ENCODE data around the gene NGB.

Gene NGB

DNA sequence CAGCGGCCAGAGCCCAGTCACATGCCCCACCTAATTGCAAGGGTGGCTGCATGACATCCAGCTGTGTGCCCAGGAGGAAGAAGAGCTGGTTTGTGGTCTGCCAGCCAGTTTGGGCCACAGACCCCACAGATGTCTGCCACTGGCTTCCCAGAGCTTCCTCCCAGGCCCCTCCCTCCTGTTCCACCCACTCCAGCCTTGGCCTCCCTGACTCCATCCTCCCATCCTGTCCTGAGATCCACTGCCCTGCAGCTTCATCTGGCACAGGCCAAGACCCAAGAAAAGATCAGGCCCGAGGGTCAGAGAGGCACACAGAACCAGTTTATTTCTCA, 5.9 kb downstream of the NGB start:
- DNase-seq (ENCODE audit: low read depth, low spot score), result no peak

DNA sequence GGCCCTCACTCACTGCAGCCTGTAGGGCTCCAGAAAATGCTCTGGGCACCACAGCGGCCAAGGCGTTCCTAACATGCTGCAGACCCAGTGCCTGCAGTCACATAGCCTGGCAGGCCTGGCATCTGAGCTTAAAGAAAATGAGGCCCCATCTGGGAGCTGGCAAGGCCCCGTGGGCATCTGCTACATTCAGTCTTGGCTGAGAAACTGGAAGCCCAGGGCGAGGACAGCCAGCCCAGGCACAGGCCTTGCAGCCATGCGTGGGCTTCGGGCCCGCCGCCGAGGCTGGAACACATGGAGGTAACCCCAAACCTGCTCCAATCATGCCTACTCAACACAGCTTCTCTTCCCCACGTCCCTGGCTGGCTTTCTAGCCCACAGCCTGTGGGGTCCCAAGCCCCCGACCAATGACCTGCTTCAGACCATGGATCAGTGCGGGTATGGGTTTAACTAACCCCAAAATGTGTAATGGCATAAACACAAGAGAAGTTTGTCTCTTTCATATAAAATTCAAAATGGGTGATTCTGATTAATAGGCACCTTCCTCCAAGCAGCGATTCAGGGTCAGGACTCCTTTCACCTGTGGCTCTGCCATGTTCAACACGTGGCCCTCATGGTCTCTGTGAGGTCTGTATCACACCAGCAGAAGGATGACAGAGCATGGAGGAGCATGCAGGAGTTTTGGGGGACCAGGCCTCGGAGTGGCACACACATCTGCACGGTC, 6.4 kb downstream of the NGB start:
- no peak for DNase-seq (ENCODE audit: low read depth, low spot score)

DNA sequence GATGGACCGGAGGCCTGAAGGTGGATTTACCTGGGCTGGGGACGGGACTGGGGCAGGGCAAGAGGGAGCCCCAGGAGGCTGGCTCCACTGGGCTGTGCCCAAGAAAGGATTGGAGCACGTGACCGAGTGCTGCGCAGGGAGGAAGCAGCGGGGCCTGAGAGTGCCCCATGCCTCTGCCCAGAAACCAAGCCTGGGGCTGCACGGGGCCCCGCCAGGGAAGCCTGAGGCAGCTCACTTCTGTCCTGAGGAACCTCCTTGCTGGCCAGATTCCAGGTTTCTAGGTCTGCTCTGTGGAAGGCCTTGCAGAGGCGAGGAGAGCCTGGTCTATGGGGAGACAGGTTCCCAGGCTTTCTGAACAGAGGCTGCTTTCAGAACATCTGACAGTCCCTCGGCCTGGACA, 10.4 kb downstream of the NGB start:
- DNase-seq (ENCODE audit: low read depth, low spot score), result no peak

DNA sequence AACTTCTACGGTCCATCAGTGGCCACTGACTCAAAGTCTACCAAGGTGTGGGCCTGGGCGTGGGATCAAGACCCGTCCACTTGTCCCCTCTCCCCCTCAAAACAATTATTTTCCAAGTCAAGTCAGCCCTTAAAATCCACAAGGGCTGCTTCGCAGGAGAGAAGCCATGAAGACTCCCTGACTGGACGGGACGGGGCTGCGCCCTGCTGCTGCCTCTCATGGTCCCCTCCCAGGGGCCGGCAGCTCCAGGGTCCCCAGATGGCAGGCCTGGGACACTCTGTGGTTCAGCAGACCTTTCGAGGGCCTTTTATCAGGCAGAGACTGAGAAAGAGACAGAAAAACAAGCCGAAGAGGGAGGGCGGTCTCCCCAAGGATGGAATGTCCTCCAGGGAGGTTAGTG, 10.8 kb downstream of the NGB start:
- DNase-seq (ENCODE audit: low read depth, low spot score), result no peak

DNA sequence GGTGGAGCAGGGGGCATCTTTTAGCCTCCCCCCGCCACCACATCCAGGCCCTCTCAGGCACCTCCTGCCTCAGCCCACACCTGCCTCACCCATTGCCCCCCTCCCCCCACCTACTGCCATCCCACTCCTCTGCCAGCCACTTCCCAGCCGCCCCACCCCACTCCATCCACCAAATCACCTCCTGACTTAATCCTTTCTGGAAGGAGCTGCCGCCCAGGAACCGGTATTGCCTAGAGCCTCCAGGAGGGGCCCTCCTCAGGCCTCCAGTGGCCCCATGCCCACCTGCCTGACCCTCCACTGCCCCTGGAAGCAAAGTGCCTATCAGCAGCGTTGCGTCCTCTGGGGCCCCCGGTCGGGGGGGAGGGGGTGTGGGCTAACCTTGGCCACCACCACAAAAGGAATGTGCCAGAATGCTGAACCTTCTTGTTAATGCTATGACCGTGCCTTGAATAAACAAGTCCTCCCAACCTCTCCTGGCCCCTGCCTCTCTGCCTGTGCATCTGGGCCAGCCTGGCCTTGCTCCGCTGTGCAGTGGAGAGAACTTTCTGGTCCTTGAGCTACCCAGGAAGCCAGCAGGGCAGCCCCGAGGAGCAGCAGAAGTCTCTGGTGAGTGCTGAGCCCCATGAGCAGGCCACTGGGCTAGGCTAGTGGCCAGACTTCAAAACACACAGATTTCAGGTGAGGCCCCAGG, 11.8 kb downstream of the NGB start:
- DNase-seq (ENCODE audit: low read depth, low spot score), result no peak

DNA sequence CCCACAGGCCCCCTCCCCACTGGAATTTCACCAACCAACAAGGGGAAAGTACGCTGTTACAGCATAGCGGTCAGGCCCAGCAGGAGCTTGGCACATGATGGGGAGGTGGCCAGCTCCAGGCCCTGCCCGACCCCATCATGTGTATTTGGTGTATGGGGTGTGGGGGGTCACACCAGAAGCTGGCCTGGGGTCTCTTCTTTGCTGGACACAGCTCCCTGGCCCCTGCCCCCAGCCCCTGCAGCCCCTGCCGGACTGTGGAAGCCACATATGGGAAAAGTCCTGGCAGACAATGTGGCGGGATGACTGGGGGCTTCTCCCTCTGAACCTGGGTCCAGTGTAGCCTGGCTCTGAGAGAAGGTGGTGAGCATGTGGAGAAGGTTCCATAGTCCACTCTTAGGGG, 12.4 kb downstream of the NGB start:
- DNase-seq (ENCODE audit: low read depth, low spot score), result no peak

DNA sequence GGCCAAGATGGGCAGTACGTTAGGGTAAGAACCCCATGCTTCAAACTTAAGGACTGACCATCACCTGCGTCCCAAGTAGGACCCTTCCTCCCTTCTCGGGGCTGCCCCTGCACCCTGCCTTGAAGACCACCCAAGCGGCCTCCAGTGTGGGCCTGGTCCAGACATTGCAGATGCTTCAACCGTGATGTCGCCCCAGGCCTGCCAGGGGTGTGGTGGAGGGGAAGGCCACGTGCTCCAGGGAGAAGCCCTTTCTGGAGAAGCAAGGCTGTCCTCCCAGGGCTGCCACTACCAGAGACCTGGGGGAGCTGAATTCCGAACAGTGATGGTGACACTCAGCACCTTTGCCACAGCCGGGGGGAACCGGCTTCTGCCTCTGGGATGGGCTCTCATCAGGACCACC, 13.3 kb downstream of the NGB start:
- no peak for DNase-seq (ENCODE audit: low read depth, low spot score)

DNA sequence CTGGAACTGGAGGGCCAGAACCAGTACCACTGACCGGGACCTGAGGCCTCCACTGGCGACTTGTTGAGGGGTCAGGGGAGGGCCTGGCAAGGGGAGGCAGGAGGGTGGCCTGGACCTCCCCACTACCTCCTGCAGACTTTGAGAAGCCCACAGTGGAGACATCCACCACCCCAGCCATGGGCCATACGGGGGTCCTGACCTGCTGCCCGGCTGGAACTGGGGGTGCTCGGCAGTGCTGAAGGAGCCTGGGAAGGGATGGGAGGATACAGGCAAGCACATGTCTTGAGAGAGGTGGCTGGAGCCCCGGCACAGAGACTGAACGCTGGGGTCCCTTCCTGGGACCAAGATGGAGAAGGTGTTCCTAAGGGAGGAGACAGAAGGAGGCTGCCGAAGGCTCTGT, 14.3 kb downstream of the NGB start:
- no peak for DNase-seq (ENCODE audit: low read depth, low spot score)

DNA sequence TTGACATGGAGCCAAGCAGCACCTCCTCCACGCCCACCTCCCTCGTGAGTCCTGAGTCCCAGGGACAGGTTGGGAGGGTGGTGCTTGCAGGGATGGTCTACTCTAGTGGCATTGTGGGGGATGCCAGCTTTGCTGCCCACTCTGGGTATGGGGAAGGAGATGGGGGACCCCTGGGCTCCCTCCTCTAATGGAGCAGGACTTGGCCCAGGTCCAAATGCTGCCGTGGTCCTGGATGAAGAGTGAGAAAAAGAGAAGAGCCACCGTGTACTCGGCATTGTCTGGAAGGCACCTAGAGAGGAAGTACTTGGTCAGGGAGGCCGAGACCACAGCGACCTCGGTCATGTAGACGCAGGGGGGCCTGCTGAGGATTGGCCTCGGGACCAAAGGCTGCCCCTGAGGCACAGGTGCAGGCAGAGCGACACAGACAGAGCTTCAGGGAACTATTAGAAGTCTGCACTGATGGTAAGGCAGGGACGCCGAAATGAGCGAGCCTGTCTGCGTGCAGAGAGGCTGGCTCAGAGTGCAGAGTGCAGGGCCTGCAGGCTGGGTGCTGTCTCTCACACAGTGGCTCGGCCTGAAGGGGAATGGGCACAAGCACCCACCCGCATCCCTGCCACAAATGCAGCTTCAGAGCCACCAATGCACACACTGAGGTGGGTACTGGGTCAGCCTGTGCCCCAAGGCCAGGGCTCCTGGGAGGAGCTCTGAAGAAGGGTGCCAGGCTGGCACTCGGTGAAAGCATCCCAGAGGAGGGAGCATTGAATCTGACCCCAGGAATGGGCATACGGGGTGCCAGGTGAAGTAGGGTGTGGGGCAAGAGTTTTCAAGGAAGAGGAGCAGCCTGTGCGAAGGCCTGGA, 17.4 kb downstream of the NGB start:
- no peak for DNase-seq (ENCODE audit: low read depth, low spot score)

DNA sequence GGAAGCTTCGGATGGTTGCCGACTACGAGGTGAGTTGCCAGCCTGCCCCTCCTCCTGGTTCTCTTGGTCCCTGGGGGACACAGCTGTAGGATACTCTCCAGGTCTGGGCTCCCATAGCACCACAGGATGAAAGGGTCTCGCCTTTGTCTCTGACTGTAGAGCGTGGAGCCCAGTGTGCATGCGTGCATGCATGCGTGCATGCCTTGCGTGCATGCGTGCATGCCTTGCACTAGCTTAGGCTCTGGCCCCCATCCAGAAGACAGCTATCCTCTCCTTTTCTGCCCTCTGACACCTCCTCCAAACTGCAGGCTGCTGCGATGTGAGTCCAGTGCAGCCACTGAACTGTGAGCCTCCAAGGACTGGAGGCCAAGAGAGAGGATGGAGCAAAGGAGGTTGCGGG, 19.1 kb downstream of the NGB start:
- DNase-seq (ENCODE audit: low read depth, low spot score), result no peak

DNA sequence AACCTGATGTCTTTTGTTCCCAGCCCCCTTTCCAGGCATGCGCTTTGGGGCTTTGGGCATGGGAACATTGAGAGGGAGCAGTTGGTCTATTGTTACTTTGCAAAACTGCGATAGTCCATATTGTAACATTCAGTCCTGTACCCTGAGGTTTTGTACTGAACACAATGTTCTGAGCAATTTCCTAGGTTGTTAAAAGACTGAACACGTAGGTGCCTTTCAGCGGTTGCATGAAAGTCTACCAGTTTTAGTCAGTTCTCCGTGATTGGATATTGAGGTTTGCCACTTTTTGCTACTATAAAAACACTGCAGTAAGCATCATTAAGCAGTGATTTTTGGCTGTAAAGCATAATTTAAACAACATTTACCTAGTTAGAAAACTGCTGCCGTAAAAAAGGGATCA, 20.1 kb downstream of the NGB start:
- no peak for DNase-seq (ENCODE audit: low read depth, low spot score)

DNA sequence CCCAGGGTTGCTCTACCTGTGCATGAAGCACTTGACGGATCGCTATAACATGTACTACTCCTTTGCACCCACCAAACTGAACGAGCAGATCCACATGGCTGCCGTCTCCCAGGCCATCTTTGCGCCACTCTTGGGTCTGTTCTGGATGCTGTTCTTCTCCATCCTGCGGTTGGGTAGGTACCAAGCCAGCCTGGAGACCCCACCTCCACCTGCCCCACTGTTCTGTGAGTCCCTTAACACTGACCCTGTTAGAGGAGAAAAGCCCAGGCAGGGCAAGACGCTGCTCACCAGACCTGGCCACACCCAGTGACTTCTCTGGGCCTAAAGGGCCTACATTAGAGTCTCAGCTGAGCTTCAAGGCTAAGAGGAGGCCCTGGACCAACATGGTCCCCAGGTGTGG, 21.7 kb downstream of the NGB start:
- DNase-seq (ENCODE audit: low read depth, low spot score), result no peak

DNA sequence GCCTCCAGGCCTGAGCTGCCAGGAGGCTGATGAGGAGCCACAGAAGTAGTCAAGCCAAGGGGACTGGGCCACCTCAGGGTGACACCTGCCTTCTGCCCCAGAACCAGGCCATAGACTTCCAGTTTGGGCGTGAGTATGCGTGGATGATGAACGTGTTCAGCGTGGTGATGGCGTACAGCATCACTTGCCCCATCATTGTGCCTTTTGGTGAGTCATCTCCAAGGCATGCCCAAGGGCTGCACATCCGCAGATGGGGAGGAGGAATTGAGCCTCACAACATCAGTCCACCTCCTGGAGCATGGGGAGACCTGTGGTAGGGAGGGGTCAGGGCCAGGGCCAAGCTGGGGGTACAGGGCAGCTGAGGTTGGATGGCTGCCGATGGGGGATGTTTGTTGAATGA, 22.3 kb downstream of the NGB start:
- no peak for DNase-seq (ENCODE audit: low read depth, low spot score)

DNA sequence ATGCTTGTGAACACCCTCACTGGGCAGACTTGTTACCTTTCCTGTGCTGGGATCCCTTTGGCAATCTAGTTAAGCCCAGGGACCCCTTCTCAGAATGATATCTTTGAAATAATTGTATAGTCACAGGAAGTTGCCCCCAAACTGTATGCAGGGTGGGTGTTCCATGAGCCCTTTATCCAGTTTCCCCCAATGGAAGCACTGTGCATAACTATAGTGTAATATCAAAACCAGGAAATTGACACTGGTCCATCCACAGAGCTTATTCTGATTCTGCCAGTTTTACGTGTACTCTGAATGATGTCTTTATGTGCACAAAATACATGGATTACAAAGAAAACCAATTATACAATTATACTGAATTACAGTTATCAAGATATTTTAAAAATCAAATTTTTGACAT, 24.2 kb downstream of the NGB start:
- no peak for DNase-seq (ENCODE audit: low read depth, low spot score)

DNA sequence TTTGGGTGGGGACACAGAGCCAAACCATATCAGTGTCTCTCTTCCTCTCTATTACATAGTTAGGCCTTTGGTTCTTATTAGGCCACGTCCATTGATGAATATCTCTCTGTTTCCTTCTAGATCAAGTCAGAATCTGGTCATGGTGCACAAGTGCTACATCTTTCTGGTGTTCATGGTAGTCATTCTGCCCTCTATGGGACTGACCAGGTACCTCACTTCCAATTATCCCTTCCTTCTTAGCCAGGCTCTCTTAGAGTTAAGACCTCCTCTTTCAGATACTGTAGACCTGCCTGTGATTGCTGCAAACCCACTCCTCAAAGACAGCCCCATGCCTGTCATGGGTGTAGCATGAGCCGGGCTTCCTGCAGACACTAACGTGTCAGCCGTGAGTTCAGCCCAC, 25.2 kb downstream of the NGB start:
- DNase-seq (ENCODE audit: low read depth, low spot score), result no peak

DNA sequence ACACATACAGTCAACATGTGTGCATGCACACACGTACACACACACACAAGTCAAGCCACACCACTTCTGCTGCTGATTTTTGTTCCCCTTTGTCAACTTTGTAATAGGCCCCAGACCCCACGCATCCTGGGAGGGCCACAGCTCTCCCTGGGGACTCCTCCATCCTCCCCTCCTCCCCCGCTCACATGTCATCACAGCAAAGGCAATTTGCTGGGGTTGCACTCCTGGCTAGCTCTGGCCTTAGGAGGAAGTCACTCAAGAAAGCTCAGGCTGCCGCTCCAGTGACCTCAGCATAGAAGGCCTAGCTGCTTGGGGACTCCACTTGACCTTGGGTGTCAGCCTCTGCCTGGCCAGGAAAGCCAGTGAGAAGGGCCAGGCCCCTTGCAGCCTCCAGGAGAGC, 27.2 kb downstream of the NGB start:
- DNase-seq (ENCODE audit: low read depth, low spot score), result no peak

DNA sequence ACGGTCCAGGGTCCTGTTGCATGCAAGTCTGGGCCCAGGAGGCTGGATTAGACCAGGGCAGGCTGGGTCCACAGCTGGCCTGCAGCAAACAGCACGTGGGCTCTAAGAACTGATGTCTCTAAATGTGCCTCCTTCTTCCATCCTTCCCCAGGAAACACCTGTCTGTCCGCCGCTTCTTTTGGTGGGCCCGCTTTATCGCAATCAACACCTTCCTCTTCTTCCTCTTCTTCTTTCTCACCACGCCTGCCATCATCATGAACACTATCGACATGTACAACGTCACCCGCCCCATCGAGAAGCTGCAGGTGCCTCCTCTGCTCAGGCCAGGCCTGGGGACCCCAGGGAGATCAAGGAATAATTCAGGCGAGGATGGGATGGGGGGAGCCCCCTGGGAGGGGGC, 28.3 kb downstream of the NGB start:
- no peak for DNase-seq (ENCODE audit: low read depth, low spot score)

DNA sequence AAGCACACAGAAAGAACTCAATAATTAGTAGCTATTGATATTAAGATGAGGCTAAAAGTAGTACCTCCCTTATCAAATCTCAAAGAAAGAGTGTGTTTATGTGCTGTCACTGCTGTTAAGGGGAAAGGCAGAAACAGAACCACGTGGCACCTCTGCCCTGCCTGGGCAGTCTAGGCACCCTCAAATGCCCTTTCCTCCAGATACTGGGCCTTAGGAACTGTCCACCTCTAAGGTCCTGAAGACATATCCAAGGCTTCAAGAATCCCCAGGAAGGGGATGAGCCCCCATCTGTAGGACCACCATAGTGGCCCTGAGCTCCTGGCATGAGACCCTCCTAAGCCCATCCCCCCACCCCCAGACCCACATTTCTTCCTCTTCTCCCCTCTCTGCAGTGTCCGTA, 29.1 kb downstream of the NGB start:
- no peak for DNase-seq (ENCODE audit: low read depth, low spot score)

DNA sequence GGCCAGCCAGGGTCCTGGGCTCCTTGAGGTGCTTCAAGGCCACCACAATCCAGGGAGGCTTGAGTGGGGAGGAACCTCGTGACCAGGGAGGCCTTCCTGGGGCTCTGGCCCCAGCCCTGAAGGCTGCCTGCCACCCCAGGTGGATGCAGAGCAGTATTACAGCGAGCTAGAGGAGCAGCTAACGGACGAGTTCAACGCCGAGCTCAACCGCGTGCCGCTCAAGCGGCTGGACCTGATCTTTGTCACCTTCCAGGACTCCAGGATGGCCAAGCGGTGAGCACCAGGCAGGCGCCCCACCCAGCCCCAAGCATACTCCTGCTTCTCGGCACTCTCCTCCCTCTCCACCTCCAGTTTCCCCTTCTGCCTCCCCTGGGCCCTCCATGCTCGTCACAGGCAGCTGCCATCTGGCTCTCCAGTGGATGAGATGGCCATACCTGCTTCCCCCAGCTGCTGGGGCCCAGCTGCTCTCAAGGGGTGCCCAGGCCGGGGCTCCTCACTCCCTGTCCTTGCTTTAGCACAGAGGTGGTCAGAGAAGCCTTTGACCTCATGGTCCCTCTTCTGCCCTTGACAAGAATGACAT, 30.6 kb downstream of the NGB start:
- DNase-seq (ENCODE audit: low read depth, low spot score), result no peak

DNA sequence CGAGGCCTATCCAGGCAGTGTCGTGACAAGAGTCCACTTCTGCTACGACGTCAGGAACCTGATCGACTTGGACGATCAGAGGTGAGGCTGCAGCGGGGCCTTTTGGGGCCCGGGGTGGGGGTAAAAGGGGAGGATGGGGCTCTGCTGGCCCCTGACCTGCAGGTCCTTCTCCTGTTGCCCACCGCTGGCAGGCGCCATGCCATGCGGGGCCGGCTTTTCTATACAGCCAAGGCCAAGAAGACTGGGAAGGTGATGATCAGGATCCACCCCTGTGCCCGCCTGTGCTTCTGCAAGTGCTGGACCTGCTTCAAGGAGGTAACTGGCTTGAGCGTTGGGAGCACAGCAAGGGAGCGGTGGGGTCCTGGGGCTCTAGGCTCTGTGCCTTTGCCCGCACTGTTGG, 31.6 kb downstream of the NGB start:
- no peak for DNase-seq (ENCODE audit: low read depth, low spot score)

DNA sequence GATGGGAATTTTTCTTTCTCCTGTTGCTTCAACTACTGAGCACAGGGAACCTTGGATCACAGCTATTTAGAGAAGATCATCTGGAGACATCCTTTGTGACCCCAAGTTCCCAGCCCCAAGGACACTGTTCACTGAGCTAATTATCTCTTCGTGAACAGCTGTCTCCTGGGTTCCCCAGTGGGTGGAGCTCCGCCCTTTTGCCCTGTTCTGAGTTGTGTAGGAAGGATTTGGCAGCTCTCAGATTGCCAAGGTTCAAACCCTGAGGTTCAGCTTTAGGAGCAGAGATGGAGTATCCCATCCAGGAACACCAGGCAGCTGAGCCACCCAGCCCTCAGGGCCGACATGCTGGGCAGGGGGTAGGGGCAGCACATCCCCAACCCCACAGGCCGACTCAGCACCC, 32.0 kb downstream of the NGB start:
- no peak for DNase-seq (ENCODE audit: low read depth, low spot score)

DNA sequence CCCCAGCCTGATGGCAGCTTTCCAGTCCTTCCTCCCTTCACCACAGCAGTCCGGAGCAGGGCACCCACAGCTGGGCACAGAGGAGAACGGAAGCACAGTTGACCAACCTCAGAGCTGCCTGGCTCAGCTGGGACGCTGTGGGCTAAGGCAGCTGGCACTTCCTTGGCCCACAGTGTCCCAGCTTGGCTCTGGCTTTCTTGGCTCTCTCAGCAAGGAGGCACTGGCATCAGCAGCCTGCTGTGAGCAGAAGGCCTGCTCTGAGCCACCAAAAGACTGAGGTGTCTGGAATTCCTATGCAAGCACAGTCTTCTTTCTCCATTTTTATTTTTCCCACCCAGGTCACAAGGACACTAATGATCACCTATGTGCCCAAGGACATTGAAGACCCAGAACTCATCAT, 32.6 kb downstream of the NGB start:
- no peak for DNase-seq (ENCODE audit: low read depth, low spot score)

DNA sequence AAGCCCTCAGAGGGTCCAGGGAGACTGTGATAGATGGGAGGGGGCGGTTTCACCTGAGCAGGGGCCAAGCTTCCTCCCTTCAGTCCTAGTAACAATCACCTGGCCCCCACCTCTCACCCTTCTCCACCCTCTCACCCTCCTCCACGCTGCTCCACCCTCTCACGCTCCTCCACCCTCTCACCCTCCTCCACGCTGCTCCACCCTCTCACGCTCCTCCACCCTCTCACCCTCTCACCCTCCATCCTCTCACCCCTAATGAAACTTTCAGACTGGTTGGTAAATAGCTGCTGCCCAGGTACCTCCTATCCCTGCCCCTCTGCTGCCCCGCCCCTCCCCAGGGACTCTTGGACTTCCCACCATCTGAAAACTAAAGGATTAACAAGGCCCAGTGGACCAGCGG, 34.2 kb downstream of the NGB start:
- no peak for DNase-seq (ENCODE audit: low read depth, low spot score)
